PC-3 (cell line): ENCODE results near the gene RFXANK. TPM values are rescaled to one million over a fixed set of nuclear protein-coding genes. Genes with fewer than 3 reads are reported as not detected.

Experiments used
- ATAC-seq: fragments of 200-7000 bp; cut with Tn5 transposase; 2 replicates; pipeline ENCODE4 v1.9.1; 2020; ENCODE audit warnings: mild to moderate bottlenecking, moderate library complexity
- BruUV-seq: library from RNA; stranded (reverse); fragments of 400-500 nt; replicated peaks from 2 replicates; lab custom pipeline; 2021; lab: Mats Ljungman, UMichigan
- CTCF ChIA-PET: fragments of 300-600 bp; sonication (Branson Sonifier 250); formaldehyde crosslinking; loops from one replicate; lab custom pipeline; 2022; ENCODE audit warnings: antibody characterized with exemption; lab: Charles Lee
- POLR2A ChIA-PET: fragments of 300-600 bp; sonication (Branson Sonifier 250); formaldehyde crosslinking; loops from one replicate; lab custom pipeline; 2022; ENCODE audit warnings: antibody characterized with exemption; ENCODE audit not compliant: unreplicated experiment; lab: Charles Lee
- DNase-seq: peaks from one replicate; pipeline ENCODE4 v3.0.0-alpha.2; 2015
- H2AFZ ChIP-seq: fragments of 300-600 bp; sonication (generic); 2 replicates; pipeline ENCODE4 v1.6.0; 2016; ENCODE audit warnings: antibody characterized with exemption, low read length
- H3F3A ChIP-seq: fragments of 300-600 bp; sonication (generic); one replicate; pipeline ENCODE4 v1.6.0; 2017; ENCODE audit warnings: antibody characterized with exemption, low read length, control low read depth, mild to moderate bottlenecking; ENCODE audit not compliant: unreplicated experiment
- H3K27ac ChIP-seq: fragments of 300-600 bp; sonication (generic); 2 replicates; pipeline ENCODE4 v1.5.1; 2016; ENCODE audit warnings: mild to moderate bottlenecking, low read length
- H3K27me3 ChIP-seq: fragments of 300-600 bp; sonication (generic); 2 replicates; pipeline ENCODE4 v1.6.1; 2016; ENCODE audit warnings: low read length, mixed read lengths
- H3K36me3 ChIP-seq: fragments of 300-600 bp; sonication (generic); 2 replicates; pipeline ENCODE4 v1.6.1; 2016; ENCODE audit warnings: low read depth, mixed run types, low read length, mixed read lengths
- H3K4me1 ChIP-seq: fragments of 300-600 bp; sonication (generic); 2 replicates; pipeline ENCODE4 v1.5.1; 2016; ENCODE audit warnings: low read length; ENCODE audit not compliant: insufficient read depth
- H3K4me2 ChIP-seq: fragments of 300-600 bp; sonication (generic); 2 replicates; pipeline ENCODE4 v1.6.0; 2016; ENCODE audit warnings: low read length
- H3K4me3 ChIP-seq: fragments of 300-600 bp; sonication (generic); 2 replicates; pipeline ENCODE4 v1.5.1; 2016; ENCODE audit warnings: mild to moderate bottlenecking, low read length, mixed read lengths
- H3K79me2 ChIP-seq: fragments of 300-600 bp; sonication (generic); 2 replicates; pipeline ENCODE4 v1.6.1; 2017; ENCODE audit warnings: low read length, mixed read lengths
- H3K9ac ChIP-seq: fragments of 300-600 bp; sonication (generic); 2 replicates; pipeline ENCODE4 v1.6.0; 2016; ENCODE audit warnings: mild to moderate bottlenecking, low read length
- H3K9me2 ChIP-seq: fragments of 300-600 bp; sonication (generic); replicated peaks from 2 replicates; pipeline ENCODE4 v1.6.1; 2016; ENCODE audit warnings: mixed run types, low read length, mixed read lengths
- H3K9me3 ChIP-seq: fragments of 300-600 bp; sonication (generic); 2 replicates; pipeline ENCODE4 v1.6.1; 2016; ENCODE audit warnings: low read length, mixed read lengths
- H4K20me1 ChIP-seq: fragments of 300-600 bp; sonication (generic); 2 replicates; pipeline ENCODE4 v1.6.1; 2016; ENCODE audit warnings: low read length, mixed read lengths
- CTCF ChIP-seq: fragments of 300-600 bp; sonication (generic); conservative IDR thresholded peaks from 2 replicates; pipeline ENCODE4 v1.5.1; 2017; ENCODE audit warnings: antibody characterized with exemption, low read depth, mild to moderate bottlenecking, low read length
- EZH2 ChIP-seq: fragments of 300-600 bp; sonication (generic); IDR thresholded peaks from one replicate; pipeline ENCODE4 v1.6.1; 2017; ENCODE audit warnings: antibody characterized with exemption, mild to moderate bottlenecking, low read length; ENCODE audit not compliant: unreplicated experiment
- EZH2phosphoT487 ChIP-seq: fragments of 300-600 bp; sonication (generic); IDR thresholded peaks from 2 replicates; pipeline ENCODE4 v1.6.1; 2018; ENCODE audit warnings: mild to moderate bottlenecking, antibody characterized with exemption, low read length, borderline replicate concordance
- intact Hi-C: fragments of 100-400 bp; cut with micrococcal nuclease; formaldehyde crosslinking; loops from 2 replicates; pipeline ENCODE4 v1.9.0; 2023
- total RNA-seq: library from RNA; depleted of rRNA; stranded (reverse); fragments of >200 nt; gene quantifications from 2 replicates; pipeline ENCODE4 v1.2.3, GENCODE V29; 2014

RFXANK gene
- total RNA-seq, 1 experiment from 2014 or later: 88.5 TPM

GRCh38 chr19:19238126-19238894 lies 46.3 kb downstream of the RFXANK start:
- H3K36me3 ChIP-seq: no peaks in the 10 kb centered on the region
- H3K27ac ChIP-seq: no peak overlapping the region
- no peaks in the 10 kb centered on the region for H3K27me3 ChIP-seq
- intact Hi-C loops: no loop called here
- no peak for ATAC-seq
- no peaks in the 10 kb centered on the region for H3K4me1 ChIP-seq
- no peaks in the 10 kb centered on the region for H3K79me2 ChIP-seq
- ChIA-PET POLR2A (no interaction called here), CTCF (no interaction called here)
- H2AFZ ChIP-seq: no peak overlapping the region
- no peak for TF ChIP-seq EZH2phosphoT487
- TF ChIP-seq CTCF: no peak
- TF ChIP-seq EZH2: no peak
- H3F3A ChIP-seq: no peaks in the 10 kb centered on the region
- no peaks in the 10 kb centered on the region for H4K20me1 ChIP-seq
- no TSS peak for BruUV-seq
- no peak overlapping the region for H3K9ac ChIP-seq
- DNase-seq: no peak
- no peak overlapping the region for H3K4me2 ChIP-seq
- H3K9me3 ChIP-seq: peaks cover 8% of the 10 kb centered on the region
- no peak overlapping the region for H3K4me3 ChIP-seq
- H3K9me2 ChIP-seq: no peaks in the 10 kb centered on the region

GRCh38 chr19:19239675-19240074 lies 47.6 kb downstream of the RFXANK start:
- no peaks in the 10 kb centered on the region for H3K79me2 ChIP-seq
- peaks cover 4% of the 10 kb centered on the region for H3K9me3 ChIP-seq
- H3K36me3 ChIP-seq: no peaks in the 10 kb centered on the region
- H3K4me2 ChIP-seq: no peak overlapping the region
- ATAC-seq: no peak
- no peak for TF ChIP-seq CTCF
- TF ChIP-seq EZH2phosphoT487: no peak
- no peak for TF ChIP-seq EZH2
- no peak for DNase-seq
- no TSS peak for BruUV-seq
- no peaks in the 10 kb centered on the region for H4K20me1 ChIP-seq
- H2AFZ ChIP-seq: no peak overlapping the region
- no peak overlapping the region for H3K27ac ChIP-seq
- intact Hi-C loops: no loop called here
- POLR2A ChIA-PET: no interaction called here
- CTCF ChIA-PET: no interaction called here
- H3F3A ChIP-seq: no peaks in the 10 kb centered on the region
- H3K9me2 ChIP-seq: no peaks in the 10 kb centered on the region
- H3K4me1 ChIP-seq: no peaks in the 10 kb centered on the region
- no peak overlapping the region for H3K4me3 ChIP-seq
- H3K27me3 ChIP-seq: no peaks in the 10 kb centered on the region
- no peak overlapping the region for H3K9ac ChIP-seq

GRCh38 chr19:19240476-19240875 lies 48.4 kb downstream of the RFXANK start:
- no peak for TF ChIP-seq EZH2
- no peak for TF ChIP-seq CTCF
- no peak for TF ChIP-seq EZH2phosphoT487
- Histone ChIP-seq H3K79me2 (no peaks in the 10 kb centered on the region), H3K4me1 (no peaks in the 10 kb centered on the region), H3F3A (no peaks in the 10 kb centered on the region), H3K27ac (no peak overlapping the region), H4K20me1 (no peaks in the 10 kb centered on the region), H3K9me3 (no peaks in the 10 kb centered on the region), H3K9ac (no peak overlapping the region), H3K4me2 (no peak overlapping the region), H3K4me3 (no peak overlapping the region), H3K27me3 (no peaks in the 10 kb centered on the region), H2AFZ (no peak overlapping the region), H3K36me3 (no peaks in the 10 kb centered on the region), H3K9me2 (no peaks in the 10 kb centered on the region)
- no TSS peak for BruUV-seq
- POLR2A ChIA-PET: no interaction called here
- intact Hi-C loops: no loop called here
- CTCF ChIA-PET: no interaction called here
- ATAC-seq (no peak), DNase-seq (no peak)
